IMR-90 (cell line): ENCODE results near the gene FNIP2. TPM values are rescaled to one million over a fixed set of nuclear protein-coding genes. Genes with fewer than 3 reads are reported as not detected.

Experiments used
- ATAC-seq: fragments of 200-7000 bp; cut with Tn5 transposase; 2 replicates; pipeline ENCODE4 v1.9.1; 2020; ENCODE audit warnings: low read depth, mild to moderate bottlenecking, moderate library complexity
- BruUV-seq: library from RNA; stranded (reverse); fragments of 400-500 nt; replicated peaks from 2 replicates; lab custom pipeline; 2021; lab: Mats Ljungman, UMichigan
- CTCF ChIA-PET: fragments of 300-600 bp; formaldehyde crosslinking; extraction: SDS; loops from one replicate; lab custom pipeline; 2021; ENCODE audit warnings: antibody characterized with exemption; lab: Yijun Ruan, JAX
- POLR2A ChIA-PET: fragments of 300-600 bp; sonication (Branson Sonifier 250); formaldehyde crosslinking; loops from one replicate; lab custom pipeline; 2022; ENCODE audit warnings: antibody characterized with exemption; ENCODE audit not compliant: unreplicated experiment; lab: Charles Lee
- DNase-seq: peaks from one replicate; pipeline ENCODE4 v3.0.0; 2013
- H2AFZ ChIP-seq: replicated peaks from 2 replicates; pipeline ENCODE3; 2013; ENCODE audit warnings: low read length, mild to moderate bottlenecking; ENCODE audit not compliant: poor library complexity
- H2AK5ac ChIP-seq: 2 replicates; pipeline ENCODE4 v1.6.1; 2013; ENCODE audit warnings: low read depth, low read length, inconsistent platforms
- H2AK9ac ChIP-seq: replicated peaks from 2 replicates; pipeline ENCODE3; 2013; ENCODE audit warnings: mild to moderate bottlenecking, low read depth, low read length, moderate library complexity; ENCODE audit not compliant: poor library complexity
- H2BK120ac ChIP-seq: 2 replicates; pipeline ENCODE4 v1.6.1; 2013; ENCODE audit warnings: low read depth, low read length, inconsistent platforms
- H2BK15ac ChIP-seq: 3 replicates; pipeline ENCODE4 v1.6.1; 2013; ENCODE audit warnings: low read depth, low read length, inconsistent platforms
- H2BK20ac ChIP-seq: 2 replicates; pipeline ENCODE4 v1.6.1; 2013; ENCODE audit warnings: low read depth, mild to moderate bottlenecking, inconsistent platforms, low read length, moderate library complexity
- H2BK5ac ChIP-seq: 2 replicates; pipeline ENCODE4 v1.6.1; 2013; ENCODE audit warnings: mild to moderate bottlenecking, low read depth, low read length, inconsistent platforms; ENCODE audit not compliant: poor library complexity, severe bottlenecking
- H3K14ac ChIP-seq: replicated peaks from 2 replicates; pipeline ENCODE4 v1.6.1; 2013; ENCODE audit warnings: low read depth, low read length, inconsistent platforms
- H3K18ac ChIP-seq: 2 replicates; pipeline ENCODE4 v1.6.1; 2013; ENCODE audit warnings: low read depth, low read length, control low read depth
- H3K23ac ChIP-seq: 2 replicates; pipeline ENCODE4 v1.6.1; 2013; ENCODE audit warnings: low read depth, low read length, inconsistent platforms
- H3K27ac ChIP-seq: 2 replicates; pipeline ENCODE4 v1.5.1; 2013; ENCODE audit warnings: mild to moderate bottlenecking, control low read depth, low read length; ENCODE audit not compliant: insufficient read depth
- H3K27me3 ChIP-seq: 2 replicates; pipeline ENCODE4 v1.6.1; 2013; ENCODE audit warnings: low read length; ENCODE audit not compliant: control insufficient read depth, insufficient read depth
- H3K36me3 ChIP-seq: 2 replicates; pipeline ENCODE4 v1.6.1; 2013; ENCODE audit warnings: low read length, mixed read lengths; ENCODE audit not compliant: control insufficient read depth, insufficient read depth
- H3K4ac ChIP-seq: 2 replicates; pipeline ENCODE4 v1.6.1; 2013; ENCODE audit warnings: low read depth, low read length, inconsistent platforms
- H3K4me1 ChIP-seq: 2 replicates; pipeline ENCODE4 v1.6.1; 2013; ENCODE audit warnings: low read length, mixed read lengths; ENCODE audit not compliant: control insufficient read depth, insufficient read depth
- H3K4me2 ChIP-seq: 2 replicates; pipeline ENCODE4 v1.6.1; 2013; ENCODE audit warnings: low read depth, mild to moderate bottlenecking, control low read depth, low read length, moderate library complexity
- H3K4me3 ChIP-seq: 2 replicates; pipeline ENCODE4 v1.5.1; 2013; ENCODE audit warnings: low read depth, mild to moderate bottlenecking, control low read depth, low read length, moderate library complexity; ENCODE audit not compliant: insufficient read depth
- H3K56ac ChIP-seq: 2 replicates; pipeline ENCODE4 v1.6.1; 2013; ENCODE audit warnings: low read length, inconsistent platforms; ENCODE audit not compliant: insufficient read depth; ENCODE audit errors: extremely low read depth
- H3K79me1 ChIP-seq, 2 experiments: 2 replicates each; pipeline ENCODE4 v1.6.1; 2013; ENCODE audit warnings: low read length in 2 of 2, inconsistent platforms in 1 of 2, low read depth in 1 of 2
- H3K9ac ChIP-seq: 2 replicates; pipeline ENCODE4 v1.6.1; 2013; ENCODE audit warnings: low read depth, low read length, control low read depth
- H3K9me1 ChIP-seq: 2 replicates; pipeline ENCODE4 v1.6.1; 2013; ENCODE audit warnings: low read length, inconsistent platforms; ENCODE audit not compliant: insufficient read depth
- H3K9me3 ChIP-seq: 2 replicates; pipeline ENCODE4 v1.6.1; 2013; ENCODE audit warnings: low read length; ENCODE audit not compliant: control insufficient read depth, insufficient read depth
- H4K20me1 ChIP-seq: 2 replicates; pipeline ENCODE4 v1.6.1; 2013; ENCODE audit warnings: low read length, inconsistent platforms; ENCODE audit not compliant: insufficient read depth
- H4K5ac ChIP-seq: 2 replicates; pipeline ENCODE4 v1.6.1; 2013; ENCODE audit warnings: mild to moderate bottlenecking, low read depth, low read length, control low read depth
- H4K8ac ChIP-seq, 2 experiments: 2 replicates each; pipeline ENCODE4 v1.6.1; 2013; ENCODE audit warnings: low read depth in 2 of 2, low read length in 2 of 2, control low read depth in 1 of 2, inconsistent platforms in 1 of 2
- H4K91ac ChIP-seq: 2 replicates; pipeline ENCODE4 v1.6.1; 2013; ENCODE audit warnings: low read depth, low read length, inconsistent platforms; ENCODE audit not compliant: insufficient read depth
- CTCF ChIP-seq: conservative IDR thresholded peaks from 2 replicates; pipeline ENCODE4 v1.5.1; 2012; ENCODE audit warnings: mild to moderate bottlenecking, low read depth, low read length, improper control_type of control experiment
- RAD21 ChIP-seq: IDR thresholded peaks from 2 replicates; pipeline ENCODE4 v1.6.1; 2012; ENCODE audit warnings: low read length, improper control_type of control experiment
- RCOR1 ChIP-seq: IDR thresholded peaks from 2 replicates; pipeline ENCODE4 v1.6.1; 2012; ENCODE audit warnings: mild to moderate bottlenecking, low read length, improper control_type of control experiment; ENCODE audit not compliant: insufficient replicate concordance
- WGBS, 2 experiments: methylation state at CpG; one replicate each; pipeline versions ENCODE4 v1.1.5 to v1.1.7; 2013; ENCODE audit warnings: missing lambda C conversion rate in 2 of 2; ENCODE audit not compliant: insufficient read length in 1 of 2; ENCODE audit errors: extremely low coverage in 2 of 2; 5-methylcytosine and 5-hydroxymethylcytosine counted together
- dilution Hi-C: fragments of 300-500 bp; cut with HindIII; formaldehyde crosslinking; loops from one replicate; pipeline ENCODE4 v1.14.3; 2018; ENCODE audit warnings: low sequenced_read_pairs; ENCODE audit not compliant: unreplicated experiment
- in situ Hi-C: fragments of 300-500 bp; cut with MboI; formaldehyde crosslinking; loops from 3 replicates; pipeline ENCODE4 v1.14.3; 2019; ENCODE audit warnings: low sequenced_read_pairs, inconsistent platforms, mixed read lengths
- intact Hi-C: fragments of 100-400 bp; cut with micrococcal nuclease; formaldehyde crosslinking; loops from 2 replicates; pipeline ENCODE4 v1.10.0; 2022
- polyA plus RNA-seq, 3 experiments: library from polyadenylated mRNA; depleted of rRNA; stranded (reverse); fragments of >200 nt; gene quantifications; 2 replicates each; pipeline ENCODE4 v1.2.3, GENCODE V29; 2012; ENCODE audit warnings: low replicate concordance in 1 of 3
- total RNA-seq: library from RNA; depleted of rRNA; stranded (reverse); fragments of >200 nt; gene quantifications from 2 replicates; pipeline ENCODE4 v1.2.3, GENCODE V29; 2012

Gene FNIP2
- total and polyA plus RNA-seq, 2 of the 4 experiments (the other 2 are of a cell fraction) = 4.7 to 24.6 TPM

GRCh38 chr4:158895797-158896576 lies 127.2 kb downstream of the FNIP2 start:
- CTCF ChIA-PET = no interaction called here

More at GRCh38 chr4:158895797-158896576, 127.2 kb downstream of the FNIP2 start:
- H4K20me1 ChIP-seq = no peaks in the 10 kb centered on the region
- peak overlapping the region; percentile 71; the same call in 1 of the 3 replicates for H2BK15ac ChIP-seq
- H3K36me3 ChIP-seq = peaks cover 7% of the 10 kb centered on the region
- ATAC-seq = peak; percentile 83
- BruUV-seq = no TSS peak
- peak overlapping the region; percentile 85 for H3K4ac ChIP-seq
- H3K18ac ChIP-seq = peak overlapping the region; percentile 24
- H2BK20ac ChIP-seq = peak overlapping the region; percentile 81
- TF ChIP-seq CTCF = 0 out of 2 replicates have a peak, but pooled peaks have one; percentile 18
- TF ChIP-seq RCOR1 = no peak
- TF ChIP-seq RAD21 = 0 out of 2 replicates have a peak, but pooled peaks have one; percentile 18
- peak overlapping the region; percentile 46 for H2AFZ ChIP-seq
- H3K4me1 ChIP-seq = peaks cover 6% of the 10 kb centered on the region
- POLR2A ChIA-PET = no interaction called here
- H3K56ac ChIP-seq = no peak overlapping the region
- intact Hi-C loops (no loop called here), in situ Hi-C loops (no loop called here), dilution Hi-C loops (no loop called here)
- H4K5ac ChIP-seq = peak overlapping the region; percentile 75; the same call in 1 of the 2 replicates
- peaks cover 7% of the 10 kb centered on the region for H3K9me1 ChIP-seq
- H3K4me2 ChIP-seq = peak overlapping the region; percentile 8; the same call in 1 of the 2 replicates
- H3K9me3 ChIP-seq = no peaks in the 10 kb centered on the region
- peak overlapping the region; percentile 5 to 49; a peak in 2 of 4 replicates for H4K8ac ChIP-seq
- no peak overlapping the region for H3K4me3 ChIP-seq
- peak overlapping the region; percentile 50 for H2BK5ac ChIP-seq
- peak overlapping the region; percentile 80 for H2AK5ac ChIP-seq
- peak overlapping the region; percentile 24 for H4K91ac ChIP-seq
- H3K27ac ChIP-seq = peak overlapping the region; percentile 47; the same call in 1 of the 2 replicates
- H3K14ac ChIP-seq = peak overlapping the region; percentile 57
- no peaks in the 10 kb centered on the region for H3K27me3 ChIP-seq
- peak; percentile 46 for DNase-seq
- WGBS, 2 experiments = 40% methylated on average over 1 of the region's 14 CpGs; no CpG with 5 or more reads in 1 of the 2 experiments
- H2AK9ac ChIP-seq = no peak overlapping the region
- peak overlapping the region; percentile 41; the same call in 1 of the 2 replicates for H3K23ac ChIP-seq
- no peak overlapping the region for H3K9ac ChIP-seq
- H3K79me1 ChIP-seq = peaks cover 0 to 9% of the 10 kb centered on the region in 2 experiments; a peak in 2 of 4 replicates
- peak overlapping the region; percentile 25 for H2BK120ac ChIP-seq
